GM19468 (cell line): ENCODE results near the gene C1orf167.

ENCODE experiments used
- ATAC-seq: cut with Tn5 transposase; IDR thresholded peaks from one replicate; pipeline ENCODE4 v1.9.1; 2021; ENCODE audit warnings: mild to moderate bottlenecking, moderate library complexity, moderate number of reproducible peaks; ENCODE audit not compliant: unreplicated experiment; ENCODE audit errors: extremely low read depth

Gene C1orf167

DNA sequence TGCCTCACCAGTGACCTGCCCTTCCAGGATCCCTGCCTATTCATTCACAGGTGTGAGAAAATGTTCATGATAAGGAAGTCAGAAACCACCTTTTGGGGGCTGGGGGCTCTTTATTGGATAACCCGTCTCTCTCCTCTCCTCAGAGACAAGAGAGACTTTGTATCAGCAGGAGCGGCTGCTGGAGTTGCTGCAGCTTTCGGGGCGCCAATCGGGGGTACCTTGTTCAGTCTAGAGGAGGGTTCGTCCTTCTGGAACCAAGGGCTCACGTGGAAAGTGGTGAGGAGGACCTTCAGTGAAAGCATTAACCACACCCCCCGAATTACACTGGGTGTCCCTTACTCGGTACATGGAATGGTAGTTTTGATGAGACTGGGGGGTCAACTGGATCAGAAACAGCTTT lies 65.0 kb downstream of the C1orf167 start:
- ATAC-seq = no peak

DNA sequence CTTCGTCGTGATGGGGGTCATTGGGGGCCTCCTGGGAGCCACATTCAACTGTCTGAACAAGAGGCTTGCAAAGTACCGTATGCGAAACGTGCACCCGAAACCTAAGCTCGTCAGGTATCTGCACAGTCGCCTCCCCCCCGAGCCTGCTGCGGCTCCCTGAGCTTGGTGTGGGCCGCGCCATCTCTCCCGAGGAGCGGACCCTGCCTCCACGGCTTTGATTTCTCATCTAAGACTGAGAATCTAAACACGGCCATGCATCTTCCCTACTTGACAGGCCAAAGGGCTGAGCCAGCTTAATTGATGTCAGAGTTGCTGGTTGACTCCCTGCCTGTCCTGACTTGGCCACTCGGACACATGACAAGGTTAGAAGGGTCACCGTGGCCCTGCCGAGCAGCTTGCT lies 66.5 kb downstream of the C1orf167 start:
- ATAC-seq = no peak

DNA sequence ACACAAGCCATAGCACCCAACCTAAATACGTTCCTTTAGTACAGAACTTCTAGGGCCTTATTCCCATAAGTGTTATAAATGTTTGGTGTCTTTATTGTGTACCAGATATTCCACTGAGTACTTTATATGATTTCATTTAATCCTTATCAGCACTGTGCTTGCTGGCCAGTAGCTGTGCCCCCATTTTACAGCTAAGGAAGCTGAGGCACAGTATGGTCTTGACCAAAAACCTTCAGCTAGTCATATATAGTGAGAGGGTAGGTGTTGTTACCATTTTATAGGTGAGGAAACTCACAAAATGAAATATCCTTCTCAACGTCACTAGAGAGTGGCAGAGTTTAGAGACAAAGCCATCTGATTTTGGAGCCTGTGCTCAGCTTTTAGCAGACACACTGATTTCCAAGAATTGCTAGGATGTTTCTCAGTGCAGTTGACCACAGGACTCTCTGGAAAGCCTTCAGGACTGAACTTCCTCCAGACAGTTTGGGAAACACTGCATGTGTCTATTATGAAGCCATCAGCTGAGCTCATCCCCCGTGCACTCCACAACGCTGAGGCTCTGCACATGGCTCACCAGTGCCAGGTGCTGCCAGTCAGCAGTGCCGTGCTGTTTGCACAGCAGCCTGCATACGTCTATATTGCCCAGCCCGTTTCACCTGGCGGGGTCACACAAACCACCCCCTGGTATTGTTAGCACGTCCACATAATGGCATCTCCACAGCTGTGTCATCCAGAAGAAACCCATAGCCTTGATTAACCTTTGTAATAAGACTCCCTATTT lies 70.1 kb downstream of the C1orf167 start:
- ATAC-seq = no peak

DNA sequence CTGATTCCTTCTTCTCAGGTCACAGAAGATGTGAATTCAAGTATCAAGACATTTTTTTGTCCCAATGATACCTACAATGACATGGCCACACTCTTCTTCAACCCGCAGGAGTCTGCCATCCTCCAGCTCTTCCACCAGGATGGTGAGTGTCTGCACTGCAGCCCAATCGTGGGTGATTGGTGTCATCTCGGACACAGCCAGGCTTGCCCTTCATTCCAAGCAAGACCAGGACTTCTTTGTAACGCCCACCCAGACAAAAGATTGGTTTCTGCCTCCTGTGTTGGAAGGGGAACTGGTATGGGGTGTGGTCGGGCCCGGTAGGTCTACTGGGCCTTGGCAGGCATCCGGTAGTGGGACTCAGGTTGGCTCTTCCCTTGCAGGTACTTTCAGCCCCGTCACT lies 71.5 kb downstream of the C1orf167 start:
- ATAC-seq = no peak

DNA sequence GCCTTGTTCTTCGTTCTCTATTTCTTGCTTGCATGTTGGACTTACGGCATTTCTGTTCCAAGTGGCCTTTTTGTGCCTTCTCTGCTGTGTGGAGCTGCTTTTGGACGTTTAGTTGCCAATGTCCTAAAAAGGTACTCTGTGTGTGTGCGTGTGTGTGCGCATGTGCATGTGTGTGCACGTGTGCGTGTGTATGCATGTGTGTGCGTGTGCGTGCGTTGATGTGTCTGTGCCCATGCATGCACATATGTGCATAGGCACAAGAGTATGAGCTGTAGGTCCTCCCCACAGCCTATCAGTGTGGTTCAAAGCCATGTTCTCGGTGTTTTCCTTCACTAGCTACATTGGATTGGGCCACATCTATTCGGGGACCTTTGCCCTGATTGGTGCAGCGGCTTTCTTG lies 71.9 kb downstream of the C1orf167 start:
- ATAC-seq = no peak

DNA sequence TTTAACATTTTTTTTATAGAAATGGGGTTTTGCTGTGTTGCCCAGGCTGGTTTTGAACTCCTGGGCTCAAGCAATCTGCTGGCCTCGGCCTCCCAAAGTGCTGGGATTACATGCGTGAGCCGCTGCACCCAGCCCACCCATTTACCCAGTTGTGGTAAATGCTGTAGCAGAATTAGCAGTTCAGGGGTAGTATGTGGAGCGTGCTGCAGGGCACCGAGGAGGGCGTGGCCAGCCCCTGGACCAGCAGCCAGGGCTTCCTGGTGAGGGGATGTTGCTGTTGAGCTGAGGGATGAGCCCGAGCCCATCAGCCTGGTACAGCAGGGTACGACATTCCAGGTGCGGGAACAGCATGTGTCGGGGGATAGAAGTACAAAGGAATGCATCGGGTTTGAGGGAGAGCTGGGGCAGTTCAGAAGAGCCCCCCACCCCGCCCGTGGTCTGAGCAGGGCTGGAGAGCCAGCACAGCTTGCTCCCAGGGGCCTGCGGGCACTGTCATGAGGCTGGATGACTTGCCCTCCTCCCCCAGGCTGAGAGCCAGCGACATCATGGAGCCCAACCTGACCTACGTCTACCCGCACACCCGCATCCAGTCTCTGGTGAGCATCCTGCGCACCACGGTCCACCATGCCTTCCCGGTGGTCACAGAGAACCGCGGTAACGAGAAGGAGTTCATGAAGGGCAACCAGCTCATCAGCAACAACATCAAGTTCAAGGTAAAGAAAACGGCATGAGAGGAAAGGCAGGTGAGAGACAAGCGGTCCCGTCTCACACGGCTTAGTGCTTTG lies 73.6 kb downstream of the C1orf167 start:
- no peak for ATAC-seq

DNA sequence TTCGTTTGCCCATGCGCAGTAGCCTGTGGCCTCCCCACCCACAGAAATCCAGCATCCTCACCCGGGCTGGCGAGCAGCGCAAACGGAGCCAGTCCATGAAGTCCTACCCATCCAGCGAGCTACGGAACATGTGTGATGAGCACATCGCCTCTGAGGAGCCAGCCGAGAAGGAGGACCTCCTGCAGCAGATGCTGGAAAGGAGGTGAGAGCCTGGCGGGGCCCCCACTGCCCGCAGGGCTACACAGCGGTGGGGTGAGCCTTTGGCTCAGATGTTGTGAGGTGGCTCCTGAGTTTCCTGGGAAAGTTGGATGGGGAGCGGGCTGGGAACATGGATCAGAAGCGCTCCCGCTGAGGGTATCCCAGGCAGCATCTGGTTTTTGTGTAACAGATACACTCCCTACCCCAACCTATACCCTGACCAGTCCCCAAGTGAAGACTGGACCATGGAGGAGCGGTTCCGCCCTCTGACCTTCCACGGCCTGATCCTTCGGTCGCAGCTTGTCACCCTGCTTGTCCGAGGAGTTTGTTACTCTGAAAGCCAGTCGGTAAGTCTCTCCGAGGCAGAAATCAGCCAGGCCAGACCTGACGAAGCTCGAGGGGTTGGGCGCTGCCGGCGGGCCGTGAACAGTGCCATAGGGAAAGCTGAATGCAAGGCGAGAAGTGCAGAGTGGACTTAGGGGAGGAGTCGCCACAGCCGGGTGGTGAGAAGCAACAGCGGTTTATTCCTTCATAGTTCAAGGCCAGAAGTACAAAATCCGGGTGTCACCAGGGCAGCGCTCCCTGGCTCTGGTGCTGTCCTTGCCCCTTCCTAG lies 75.2 kb downstream of the C1orf167 start:
- no peak for ATAC-seq

DNA sequence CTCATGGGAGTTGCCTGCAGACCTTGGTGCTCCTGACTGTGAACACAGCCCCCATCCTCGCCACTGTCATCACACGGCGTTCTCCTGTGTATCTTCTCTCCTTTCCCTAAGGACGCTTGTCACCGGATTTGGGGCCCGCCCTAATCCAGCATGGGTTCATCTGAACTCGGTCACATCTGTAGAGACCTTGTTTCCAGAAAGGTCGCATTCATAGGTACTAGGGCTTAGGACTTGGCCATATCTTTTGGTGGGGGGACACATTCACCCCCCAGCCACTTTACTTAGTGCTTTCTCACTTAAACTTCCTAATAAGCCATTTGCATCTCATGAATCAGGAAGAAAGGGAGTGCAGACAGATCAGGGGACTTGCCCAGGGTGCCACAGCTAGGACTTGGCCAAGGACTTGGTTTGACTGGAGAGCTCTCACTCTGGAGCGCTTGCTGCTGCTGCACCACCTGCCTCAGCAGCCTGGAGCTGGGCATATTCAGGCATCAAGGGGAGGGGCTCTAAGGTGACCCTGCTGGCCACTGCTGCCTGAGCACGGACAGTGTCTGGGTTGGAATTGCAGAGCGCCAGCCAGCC lies 75.9 kb downstream of the C1orf167 start:
- ATAC-seq = no peak

DNA sequence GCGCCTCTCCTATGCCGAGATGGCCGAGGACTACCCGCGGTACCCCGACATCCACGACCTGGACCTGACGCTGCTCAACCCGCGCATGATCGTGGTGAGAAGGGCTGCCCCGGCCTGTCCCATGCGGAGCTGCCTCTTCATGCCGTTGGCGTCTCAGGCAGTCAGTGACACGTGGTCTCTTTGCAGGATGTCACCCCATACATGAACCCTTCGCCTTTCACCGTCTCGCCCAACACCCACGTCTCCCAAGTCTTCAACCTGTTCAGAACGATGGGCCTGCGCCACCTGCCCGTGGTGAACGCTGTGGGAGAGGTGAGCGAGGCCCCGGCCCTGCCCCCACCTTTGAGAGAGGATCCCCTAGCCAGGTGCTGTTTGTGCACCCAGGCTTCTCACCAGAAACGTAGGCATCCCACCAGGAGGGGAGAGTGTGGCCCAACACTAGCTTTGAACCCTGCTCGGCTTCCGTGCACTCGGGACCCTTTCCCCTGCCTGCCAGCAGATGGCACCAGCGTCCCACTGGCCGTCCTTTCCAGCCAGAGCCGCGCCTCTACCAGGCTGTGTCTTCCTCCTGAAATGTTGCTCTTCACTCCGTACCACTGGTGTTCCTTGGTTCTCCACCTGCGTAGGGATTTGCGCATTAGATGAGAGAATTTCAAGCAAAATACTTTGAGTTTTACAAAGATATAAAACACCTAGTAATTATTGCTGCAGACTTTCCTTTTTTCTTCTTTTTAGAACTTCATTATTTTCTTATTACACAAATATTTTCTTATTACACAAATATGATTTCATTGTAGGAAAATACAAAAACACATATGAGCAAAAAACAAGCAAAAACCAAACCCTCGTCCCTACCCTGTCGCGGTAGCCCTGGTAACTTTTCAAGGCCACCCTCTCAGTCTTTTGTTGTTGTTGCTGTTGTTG lies 76.6 kb downstream of the C1orf167 start:
- ATAC-seq = no peak
